ENCODE measurements around the gene PLS1.

PLS1 gene

GRCh38 chr3:142641504-142641903, 45.3 kb downstream of the PLS1 start:
- DNase-seq (ENCODE audit: low read depth) = no peak

- DNase-seq (ENCODE audit: low read depth) = no peak
Measured at GRCh38 chr3:142642956-142643355, 46.8 kb downstream of the PLS1 start.

- no peak for DNase-seq (ENCODE audit: low read depth)
Measured at GRCh38 chr3:142644502-142644901, 48.3 kb downstream of the PLS1 start.

DNA sequence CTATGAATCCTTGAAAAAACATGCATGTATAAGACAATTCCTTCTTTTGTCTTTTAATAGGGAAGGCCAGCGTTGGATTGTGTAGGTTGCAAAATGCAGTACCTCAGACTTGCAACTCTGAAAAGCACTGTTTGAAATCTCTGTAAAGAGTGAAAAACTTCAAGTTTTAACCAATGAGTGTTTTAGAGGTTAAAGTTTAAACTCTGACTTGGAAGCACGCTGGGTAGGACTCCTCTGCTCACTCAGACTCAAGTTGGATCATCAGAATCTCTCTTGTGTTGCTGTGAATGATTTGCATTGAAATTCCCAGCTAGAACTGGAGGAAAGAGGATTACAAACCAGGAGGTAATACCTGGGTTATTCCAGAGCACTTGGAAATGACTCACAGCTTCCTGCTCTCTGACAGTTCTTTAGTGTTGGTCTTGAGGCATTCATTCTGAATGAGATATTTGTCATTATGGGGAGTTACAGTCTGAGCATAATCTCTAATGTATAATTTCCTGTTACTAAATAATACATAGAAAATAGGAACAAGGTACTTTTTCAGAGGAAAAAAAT, 49.1 kb downstream of the PLS1 start:
- DNase-seq (ENCODE audit: low read depth) = peak; percentile 13

DNA sequence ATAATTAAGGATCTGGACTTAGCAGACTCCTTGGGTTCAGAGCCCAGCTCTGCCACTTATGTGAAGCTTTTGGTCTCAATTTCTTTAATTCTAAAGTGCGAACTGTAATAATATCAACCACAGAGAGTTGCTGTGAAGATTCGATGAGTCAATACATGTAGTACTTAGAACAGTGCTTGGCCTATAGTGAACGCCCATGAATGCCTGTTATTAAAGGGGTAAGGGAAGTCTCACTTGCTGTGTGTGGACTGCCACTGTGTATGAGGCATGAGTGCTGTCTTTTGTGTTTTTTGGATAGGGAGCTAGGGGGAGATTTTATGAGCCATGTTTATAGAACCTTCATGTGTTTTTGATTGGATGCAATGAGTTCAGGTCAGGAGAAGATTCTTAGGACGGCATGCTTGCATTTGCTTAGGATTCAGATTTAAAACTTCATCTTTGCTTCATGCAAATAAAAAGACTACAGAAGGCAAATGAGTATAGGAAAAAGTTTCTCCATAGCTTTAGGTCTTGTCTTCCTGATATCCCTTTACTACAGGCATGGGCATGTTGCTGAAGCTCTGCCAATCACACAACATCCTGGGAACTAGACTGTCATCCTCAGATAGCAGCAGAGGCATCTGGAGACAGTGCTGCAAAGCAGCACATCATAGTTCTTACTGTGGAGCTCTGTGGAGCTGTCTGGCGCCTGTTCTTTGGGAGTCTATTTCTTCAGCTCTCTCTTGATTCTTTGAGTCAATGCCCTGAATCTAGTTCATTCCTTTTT, 50.0 kb downstream of the PLS1 start:
- no peak for DNase-seq (ENCODE audit: low read depth)

GRCh38 chr3:142647856-142648255, 51.7 kb downstream of the PLS1 start:
- no peak for DNase-seq (ENCODE audit: low read depth)

DNA sequence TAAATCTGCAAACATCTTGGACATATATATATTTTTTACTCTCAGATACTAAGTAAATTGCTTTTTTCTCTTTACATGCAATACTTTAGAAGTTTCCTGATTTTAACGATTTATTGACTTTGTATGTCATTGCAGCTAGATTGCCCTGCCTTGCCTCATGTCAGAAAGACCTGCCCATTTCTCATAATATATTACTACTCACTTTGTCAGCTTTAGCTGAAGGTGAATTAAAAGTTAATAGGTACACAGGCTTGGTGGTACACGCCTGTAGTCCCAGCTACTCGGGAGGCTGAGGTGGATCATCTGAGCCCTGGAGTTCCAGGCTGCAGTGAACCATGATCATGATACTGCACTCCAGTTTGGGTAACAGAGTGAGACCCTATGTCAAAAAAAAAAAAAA, 52.8 kb downstream of the PLS1 start:
- DNase-seq (ENCODE audit: low read depth) = no peak

- DNase-seq (ENCODE audit: low read depth) = no peak
Measured at GRCh38 chr3:142650001-142650693, 54.0 kb downstream of the PLS1 start.

- DNase-seq (ENCODE audit: low read depth) = peak; percentile 3
Measured at GRCh38 chr3:142651711-142652110, 55.5 kb downstream of the PLS1 start.

- no peak for DNase-seq (ENCODE audit: low read depth)
Measured at GRCh38 chr3:142652826-142653292, 56.7 kb downstream of the PLS1 start.

- DNase-seq (ENCODE audit: low read depth) = no peak
Measured at GRCh38 chr3:142656575-142656974, 60.4 kb downstream of the PLS1 start.

GRCh38 chr3:142657033-142657432, 60.8 kb downstream of the PLS1 start:
- DNase-seq (ENCODE audit: low read depth) = no peak

DNA sequence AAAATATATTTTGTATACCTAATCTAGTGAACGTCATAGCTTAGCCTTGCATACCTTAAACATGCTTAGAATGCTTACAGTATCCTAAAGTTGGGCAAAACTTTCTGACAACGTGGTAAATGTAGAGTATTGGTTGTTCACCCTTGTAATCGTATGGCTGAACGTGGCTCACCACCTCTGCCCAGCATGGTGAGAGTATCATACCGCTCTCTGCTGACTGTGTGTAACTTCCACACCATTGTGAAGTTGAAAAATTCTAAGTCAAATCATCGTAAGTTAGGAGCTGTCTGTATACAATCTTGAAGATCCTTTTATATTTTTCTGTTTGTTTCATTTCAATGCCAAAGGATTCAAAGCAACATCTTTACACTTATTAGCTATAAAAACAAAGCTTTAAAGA, 64.2 kb downstream of the PLS1 start:
- DNase-seq (ENCODE audit: low read depth) = no peak

- no peak for DNase-seq (ENCODE audit: low read depth)
Measured at GRCh38 chr3:142660893-142661292, 64.7 kb downstream of the PLS1 start.

- no peak for DNase-seq (ENCODE audit: low read depth)
Measured at GRCh38 chr3:142663865-142664264, 67.7 kb downstream of the PLS1 start.

DNA sequence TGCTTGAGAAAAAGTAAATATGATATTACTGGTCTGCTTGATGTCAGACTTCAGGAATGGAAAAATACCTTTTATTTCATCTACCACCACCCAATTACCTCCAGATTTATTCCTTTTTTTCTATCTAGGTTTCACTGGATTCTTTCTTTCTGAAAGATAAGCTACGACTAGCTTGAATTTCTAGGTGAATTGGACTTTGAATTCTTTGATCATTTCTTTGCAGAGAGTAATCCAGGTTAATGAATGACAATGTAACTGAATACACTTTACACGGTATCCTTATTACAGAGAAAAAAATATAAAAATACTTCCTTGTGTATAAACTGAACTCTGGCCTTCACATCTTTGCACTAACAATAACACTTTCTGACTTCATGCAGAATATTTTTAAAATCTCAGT, 68.1 kb downstream of the PLS1 start:
- DNase-seq (ENCODE audit: low read depth) = no peak

GRCh38 chr3:142664819-142665218, 68.6 kb downstream of the PLS1 start:
- DNase-seq (ENCODE audit: low read depth) = no peak

DNA sequence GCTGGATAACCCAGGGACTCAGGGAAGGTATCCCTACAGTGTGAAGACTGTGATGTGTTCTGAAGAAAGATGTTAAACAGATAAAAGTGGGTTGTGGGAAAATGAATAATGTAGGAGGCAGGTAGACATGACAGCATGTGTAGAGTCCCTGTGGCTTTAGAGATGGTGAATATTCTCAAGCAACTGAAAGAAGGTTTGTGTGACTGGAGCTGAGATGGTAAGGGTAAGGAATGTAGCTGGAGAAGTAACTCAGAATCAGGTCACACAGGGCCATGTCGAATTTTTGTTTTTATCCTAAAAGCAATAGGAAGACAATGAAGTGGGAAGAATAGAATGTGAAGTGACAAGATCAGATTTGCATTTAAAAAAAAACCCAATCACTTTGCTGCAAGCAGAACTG, 73.9 kb downstream of the PLS1 start:
- no peak for DNase-seq (ENCODE audit: low read depth)

DNA sequence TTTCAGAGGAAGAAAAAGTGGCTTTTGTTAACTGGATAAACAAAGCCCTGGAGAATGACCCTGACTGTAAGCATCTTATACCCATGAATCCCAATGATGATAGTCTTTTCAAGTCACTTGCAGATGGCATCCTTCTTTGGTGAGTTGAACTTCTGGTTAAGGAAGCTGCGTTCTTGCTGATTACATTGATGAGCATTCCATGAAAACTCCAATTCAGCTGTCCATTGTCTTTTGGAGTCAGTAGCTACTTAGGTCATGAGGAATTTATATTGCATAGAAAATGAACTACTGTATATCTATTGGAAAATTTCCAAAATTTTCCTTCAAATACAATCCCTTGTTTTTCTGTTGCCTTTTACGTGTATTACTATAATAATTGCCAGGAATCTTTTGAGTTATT, 80.0 kb downstream of the PLS1 start:
- no peak for DNase-seq (ENCODE audit: low read depth)

- no peak for DNase-seq (ENCODE audit: low read depth)
Measured at GRCh38 chr3:142680710-142681109, 84.5 kb downstream of the PLS1 start.

GRCh38 chr3:142690613-142691012, 94.4 kb downstream of the PLS1 start:
- DNase-seq (ENCODE audit: low read depth) = no peak

DNA sequence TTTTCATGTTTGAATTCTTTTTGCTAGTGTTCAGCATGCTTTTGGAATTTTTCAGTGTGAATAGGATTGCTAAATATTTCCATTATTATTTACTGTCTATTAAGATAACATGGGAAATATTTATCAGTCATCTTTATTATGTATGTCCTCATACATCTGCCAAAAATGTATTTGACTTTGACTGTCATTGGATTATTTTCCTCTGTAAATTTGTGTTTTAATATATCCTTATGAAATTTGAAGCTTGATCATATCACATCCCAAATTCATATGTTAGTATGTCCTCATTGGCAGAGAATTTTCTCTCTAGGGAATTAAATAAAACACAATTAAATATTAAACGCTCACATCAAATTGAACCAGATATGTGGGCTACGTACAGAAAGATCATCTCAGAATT, 95.3 kb downstream of the PLS1 start:
- no peak for DNase-seq (ENCODE audit: low read depth)

DNA sequence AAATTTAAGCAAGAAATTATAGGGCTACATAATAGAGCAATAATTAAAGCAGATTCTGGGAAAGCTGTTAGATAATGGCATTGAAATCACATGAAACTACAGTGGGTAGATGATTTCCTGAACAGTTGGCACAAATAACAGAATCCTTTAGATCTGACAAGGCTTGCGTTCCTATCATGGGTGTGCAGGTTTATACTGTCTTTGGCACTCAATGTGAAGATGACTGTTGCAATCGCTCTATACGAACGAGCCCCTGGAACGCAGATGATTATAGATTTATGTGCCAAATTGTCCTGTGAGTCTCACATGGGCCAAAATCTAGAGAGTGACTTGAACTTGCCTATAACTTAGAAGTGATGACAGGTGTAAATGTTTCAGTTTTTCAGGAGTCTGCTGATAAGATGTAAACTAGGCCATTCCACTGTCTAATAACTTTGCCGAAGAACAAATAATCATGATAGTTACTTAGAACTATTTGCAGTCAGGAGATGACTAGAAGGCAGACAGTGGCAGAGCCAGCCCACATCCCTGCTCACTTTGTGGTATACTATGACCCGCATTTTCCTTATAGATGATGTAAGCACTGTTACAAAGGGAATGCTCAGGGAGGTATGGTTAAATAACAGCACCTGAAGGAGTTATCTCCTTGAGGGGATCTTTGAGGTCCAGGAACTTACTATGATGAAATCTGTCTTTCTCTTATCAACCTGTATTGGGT, 97.1 kb downstream of the PLS1 start:
- DNase-seq (ENCODE audit: low read depth) = no peak
